ENCODE measurements around the gene NLRP6.

The NLRP6 gene

GRCh38 chr11:334264-334994, 56.2 kb downstream of the NLRP6 start:
- Mint-ChIP-seq H3K4me1 (peaks cover 38% of the 10 kb centered on the region), H3K9me3 (no peaks in the 10 kb centered on the region), H3K27ac (ENCODE audit: low read depth) (no peak overlapping the region), H3K27me3 (no peaks in the 10 kb centered on the region), H3K36me3 (ENCODE audit: insufficient read depth) (peaks cover 1% of the 10 kb centered on the region), H3K4me3 (no peak overlapping the region)
- DNase-seq (ENCODE audit: low spot score in 2 of 2), result no peak
- no peak for ATAC-seq (replicated peaks; ENCODE audit: extremely low read depth, poor library complexity, severe bottlenecking)
